Pericardium fibroblast (primary cell): Measurements from ENCODE around the gene MBOAT2. TPM values are rescaled to one million over a fixed set of nuclear protein-coding genes. Genes with fewer than 3 reads are reported as not detected.

Experiments
- total RNA-seq: library from RNA; depleted of rRNA; stranded (reverse); fragments of >200 nt; gene quantifications from 2 replicates; pipeline ENCODE4 v1.2.3, GENCODE V29; 2015

The MBOAT2 gene, protein sequence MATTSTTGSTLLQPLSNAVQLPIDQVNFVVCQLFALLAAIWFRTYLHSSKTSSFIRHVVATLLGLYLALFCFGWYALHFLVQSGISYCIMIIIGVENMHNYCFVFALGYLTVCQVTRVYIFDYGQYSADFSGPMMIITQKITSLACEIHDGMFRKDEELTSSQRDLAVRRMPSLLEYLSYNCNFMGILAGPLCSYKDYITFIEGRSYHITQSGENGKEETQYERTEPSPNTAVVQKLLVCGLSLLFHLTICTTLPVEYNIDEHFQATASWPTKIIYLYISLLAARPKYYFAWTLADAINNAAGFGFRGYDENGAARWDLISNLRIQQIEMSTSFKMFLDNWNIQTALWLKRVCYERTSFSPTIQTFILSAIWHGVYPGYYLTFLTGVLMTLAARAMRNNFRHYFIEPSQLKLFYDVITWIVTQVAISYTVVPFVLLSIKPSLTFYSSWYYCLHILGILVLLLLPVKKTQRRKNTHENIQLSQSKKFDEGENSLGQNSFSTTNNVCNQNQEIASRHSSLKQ
- 20.4 and 28.7 TPM in 2 replicates for total RNA-seq

DNA sequence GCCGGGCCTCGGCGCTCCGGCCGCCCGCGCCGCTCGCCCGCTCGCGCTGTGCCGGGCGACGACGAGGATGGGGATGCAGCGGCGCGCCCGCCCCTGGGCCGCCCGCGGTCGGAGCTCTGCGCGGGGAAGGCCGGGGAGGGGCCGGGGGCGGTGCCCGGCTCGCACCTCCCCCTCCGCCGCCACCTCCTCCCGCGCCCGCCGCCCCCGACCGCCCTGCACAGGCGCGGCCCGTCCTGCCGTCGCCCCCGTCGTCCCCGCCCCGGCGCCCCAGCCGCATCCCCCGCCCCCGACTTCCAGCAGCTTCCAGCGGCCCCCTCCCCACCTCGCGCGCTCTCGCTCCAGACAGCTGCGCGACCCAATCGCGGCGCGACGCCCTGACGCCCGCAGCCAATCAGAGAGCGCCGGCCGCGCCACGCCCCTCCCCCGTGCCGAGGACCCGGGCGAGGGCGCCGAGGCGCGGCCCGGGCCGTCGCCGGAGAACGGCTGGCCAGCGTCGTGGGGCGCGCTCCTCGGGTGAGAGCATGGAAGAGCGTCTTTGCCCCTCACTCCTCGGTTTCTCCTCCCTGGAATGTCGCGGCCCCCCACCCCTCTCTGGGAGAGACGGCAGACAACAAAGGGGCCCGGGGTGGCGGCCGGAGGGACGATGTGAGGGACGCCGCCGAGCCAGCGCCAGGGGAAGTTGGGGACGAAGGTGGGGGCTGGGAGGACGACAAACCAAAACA is at the start of gene MBOAT2:
Gene MBOAT2 (minus strand): TSS at position 69 of the 722 bp plus-strand sequence. CDS start 70 bp downstream, outside the sequence.

GRCh38 chr2:8836971-8837794 is 166.3 kb downstream of the MBOAT2 start, which contains the start of gene KIDINS220:
KIDINS220 (minus strand) TSS chr2:8837613; CDS start chr2:8827093, 10,520 bp downstream.

Other genes with a start within 250 kb of the MBOAT2 start
- gene KIDINS220, start 166.1 kb downstream of the MBOAT2 start, total RNA-seq: 29.7 and 47.6 TPM in 2 replicates
- gene ASAP2, start 203.1 kb upstream of the MBOAT2 start, total RNA-seq: 18.8 and 20.3 TPM in 2 replicates